ENCODE measurements around the gene STK35. TPM values are rescaled to one million over a fixed set of nuclear protein-coding genes. Genes with fewer than 3 reads are reported as not detected.

Gene STK35
- total RNA-seq, 3 donors from 2014 or later, result 20.2 to 23.3 (median 22.2) TPM

- Histone ChIP-seq H3K36me3 (ENCODE audit: low read depth) (no peaks in the 10 kb centered on the region), H3K4me3 (no peak overlapping the region), H3K9me3 (no peaks in the 10 kb centered on the region), H3K4me1 (ENCODE audit: low read depth) (no peaks in the 10 kb centered on the region)
- intact Hi-C loops (cut with DNase I, micrococcal nuclease), result no loop called here
- ATAC-seq (no peak), DNase-seq (no peak)
- TF ChIP-seq CTCF (IDR thresholded peaks at IDR 0.05), result no peak
Observed at GRCh38 chr20:2086177-2086979, 15.2 kb upstream of the STK35 start.

GRCh38 chr20:2086980-2087377, 14.6 kb upstream of the STK35 start:
- intact Hi-C loops (cut with DNase I, micrococcal nuclease), result no loop called here
- no peak for TF ChIP-seq CTCF (IDR thresholded peaks at IDR 0.05)
- Histone ChIP-seq H3K9me3 (no peaks in the 10 kb centered on the region), H3K4me3 (no peak overlapping the region), H3K4me1 (ENCODE audit: low read depth) (no peaks in the 10 kb centered on the region), H3K36me3 (ENCODE audit: low read depth) (no peaks in the 10 kb centered on the region)
- ATAC-seq (no peak), DNase-seq (no peak)

- no peaks in the 10 kb centered on the region for H3K36me3 ChIP-seq (ENCODE audit: low read depth)
- no peaks in the 10 kb centered on the region for H3K4me1 ChIP-seq (ENCODE audit: low read depth)
- no peak overlapping the region for H3K4me3 ChIP-seq
- no peak for TF ChIP-seq CTCF (IDR thresholded peaks at IDR 0.05)
- H3K9me3 ChIP-seq, result no peaks in the 10 kb centered on the region
- DNase-seq (no peak), ATAC-seq (no peak)
- intact Hi-C loops (cut with DNase I, micrococcal nuclease), result no loop called here
Observed at GRCh38 chr20:2088891-2089290, 12.7 kb upstream of the STK35 start.

- no peaks in the 10 kb centered on the region for H3K4me1 ChIP-seq (ENCODE audit: low read depth)
- H3K4me3 ChIP-seq, result no peak overlapping the region
- intact Hi-C loops (cut with DNase I, micrococcal nuclease), result no loop called here
- H3K36me3 ChIP-seq (ENCODE audit: low read depth), result no peaks in the 10 kb centered on the region
- ATAC-seq, result no peak
- no peak for TF ChIP-seq CTCF (IDR thresholded peaks at IDR 0.05)
- no peaks in the 10 kb centered on the region for H3K9me3 ChIP-seq
- DNase-seq, result no peak
Observed at GRCh38 chr20:2089447-2089846, 12.2 kb upstream of the STK35 start.

GRCh38 chr20:2093159-2093781, 8.4 kb upstream of the STK35 start:
- peak in 2 of 3 donors; percentile 39 to 45 for DNase-seq
- ATAC-seq, result peak; percentile 31
- no peak for TF ChIP-seq CTCF (IDR thresholded peaks at IDR 0.05)

More at GRCh38 chr20:2093159-2093781, 8.4 kb upstream of the STK35 start:
- Histone ChIP-seq H3K4me3 (no peak overlapping the region), H3K36me3 (ENCODE audit: low read depth) (no peaks in the 10 kb centered on the region), H3K4me1 (ENCODE audit: low read depth) (no peaks in the 10 kb centered on the region), H3K9me3 (no peaks in the 10 kb centered on the region)
- intact Hi-C loops (cut with DNase I, micrococcal nuclease), result no loop called here

All from mucosa of descending colon (tissue), 3 donors.